ENCODE results near the gene CBX6. TPM values are rescaled to one million over a fixed set of nuclear protein-coding genes. Genes with fewer than 3 reads are reported as not detected.

Gene CBX6
- total RNA-seq, 1 experiment from 2014 or later: 55.9 TPM

DNA sequence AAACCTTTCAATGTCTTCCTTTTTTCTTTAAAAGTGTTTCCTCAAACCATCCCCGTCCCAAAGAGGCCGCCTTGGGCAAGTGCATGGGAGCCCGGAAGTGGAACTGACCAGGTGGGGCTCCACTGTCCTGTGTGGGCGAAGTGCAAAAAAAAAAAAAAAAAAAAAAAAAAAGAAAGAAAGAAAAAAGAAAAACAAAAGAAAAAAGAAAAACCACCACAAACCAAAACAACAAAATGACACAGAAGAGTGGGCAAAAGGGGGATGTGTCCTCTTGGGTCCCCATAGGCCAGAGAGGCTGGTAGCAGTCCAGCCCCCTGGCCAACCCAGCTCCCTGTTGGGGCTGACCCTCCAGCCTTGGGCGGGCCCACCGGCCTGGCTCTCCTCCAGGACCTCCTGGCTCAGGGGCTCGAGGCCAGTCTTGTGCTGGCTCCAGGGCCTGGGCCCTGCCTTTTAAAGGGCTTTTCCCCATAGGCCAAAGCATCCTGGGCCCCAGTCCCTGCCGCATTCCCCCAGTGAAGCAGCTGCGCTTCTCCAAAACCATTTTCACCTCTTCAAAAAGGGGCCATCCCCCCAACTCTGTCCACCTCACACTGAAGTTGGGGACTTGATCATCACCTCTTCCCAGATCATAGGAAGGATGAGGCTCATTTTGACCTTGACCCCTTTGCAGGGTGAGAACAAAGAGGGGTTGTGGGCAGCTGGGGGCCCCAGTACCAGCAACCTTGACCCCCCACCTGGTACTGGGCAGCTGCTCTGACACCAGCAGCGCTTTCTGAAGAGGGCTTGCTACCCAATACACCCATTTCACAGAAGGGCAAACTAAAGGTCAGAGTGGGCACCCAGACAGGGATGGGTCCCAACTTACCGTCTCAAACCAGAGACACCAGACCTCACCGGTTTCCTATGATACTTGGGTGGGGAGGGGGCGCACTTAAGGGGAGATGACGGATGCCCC lies 9.4 kb downstream of the CBX6 start:
- TF ChIP-seq, protein P1, sequence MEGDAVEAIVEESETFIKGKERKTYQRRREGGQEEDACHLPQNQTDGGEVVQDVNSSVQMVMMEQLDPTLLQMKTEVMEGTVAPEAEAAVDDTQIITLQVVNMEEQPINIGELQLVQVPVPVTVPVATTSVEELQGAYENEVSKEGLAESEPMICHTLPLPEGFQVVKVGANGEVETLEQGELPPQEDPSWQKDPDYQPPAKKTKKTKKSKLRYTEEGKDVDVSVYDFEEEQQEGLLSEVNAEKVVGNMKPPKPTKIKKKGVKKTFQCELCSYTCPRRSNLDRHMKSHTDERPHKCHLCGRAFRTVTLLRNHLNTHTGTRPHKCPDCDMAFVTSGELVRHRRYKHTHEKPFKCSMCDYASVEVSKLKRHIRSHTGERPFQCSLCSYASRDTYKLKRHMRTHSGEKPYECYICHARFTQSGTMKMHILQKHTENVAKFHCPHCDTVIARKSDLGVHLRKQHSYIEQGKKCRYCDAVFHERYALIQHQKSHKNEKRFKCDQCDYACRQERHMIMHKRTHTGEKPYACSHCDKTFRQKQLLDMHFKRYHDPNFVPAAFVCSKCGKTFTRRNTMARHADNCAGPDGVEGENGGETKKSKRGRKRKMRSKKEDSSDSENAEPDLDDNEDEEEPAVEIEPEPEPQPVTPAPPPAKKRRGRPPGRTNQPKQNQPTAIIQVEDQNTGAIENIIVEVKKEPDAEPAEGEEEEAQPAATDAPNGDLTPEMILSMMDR (IDR thresholded peaks at IDR 0.05; ENCODE audit: insufficient read depth in 1 of 2, low read depth in 1 of 2, low read length in 1 of 2, severe bottlenecking in 1 of 2, unreplicated experiment in 1 of 2): no peak
- no peaks in the 10 kb centered on the region for H3K27me3 ChIP-seq (replicated peaks; ENCODE audit: control insufficient read depth, insufficient read depth, low read length)
- Mint-ChIP-seq H3K36me3 (ENCODE audit: insufficient read depth, unreplicated experiment) (peaks cover 60% of the 10 kb centered on the region), H3K27me3 (ENCODE audit: insufficient read depth, unreplicated experiment) (no peaks in the 10 kb centered on the region), H3K4me3 (ENCODE audit: unreplicated experiment) (no peak overlapping the region), H3K4me1 (ENCODE audit: low read depth, unreplicated experiment) (peaks cover 7% of the 10 kb centered on the region), H3K9me3 (ENCODE audit: unreplicated experiment) (no peaks in the 10 kb centered on the region), H3K27ac (ENCODE audit: unreplicated experiment) (no peak overlapping the region)
- intact Hi-C loops (cut with micrococcal nuclease; ENCODE audit: unreplicated experiment): no loop called here
- DNase-seq: no peak
- CTCF ChIA-PET: no interaction called here
- BruUV-seq (replicated peaks): no TSS peak
- H3K4me1 ChIP-seq: peaks cover 8% of the 10 kb centered on the region; the same call in 1 of the 2 replicates
- no peak overlapping the region for H3K4me3 ChIP-seq (ENCODE audit: low read depth, low read length)
- no peaks in the 10 kb centered on the region for H3K9me3 ChIP-seq
- no peaks in the 10 kb centered on the region for H3K36me3 ChIP-seq (ENCODE audit: control insufficient read depth, insufficient read depth, low read length)
- POLR2A ChIA-PET: interaction anchor here (0.6 kb wide), 1 partner anchor 163 kb away, joined by 4 read pairs; no protein-coding TSS in a partner anchor

DNA sequence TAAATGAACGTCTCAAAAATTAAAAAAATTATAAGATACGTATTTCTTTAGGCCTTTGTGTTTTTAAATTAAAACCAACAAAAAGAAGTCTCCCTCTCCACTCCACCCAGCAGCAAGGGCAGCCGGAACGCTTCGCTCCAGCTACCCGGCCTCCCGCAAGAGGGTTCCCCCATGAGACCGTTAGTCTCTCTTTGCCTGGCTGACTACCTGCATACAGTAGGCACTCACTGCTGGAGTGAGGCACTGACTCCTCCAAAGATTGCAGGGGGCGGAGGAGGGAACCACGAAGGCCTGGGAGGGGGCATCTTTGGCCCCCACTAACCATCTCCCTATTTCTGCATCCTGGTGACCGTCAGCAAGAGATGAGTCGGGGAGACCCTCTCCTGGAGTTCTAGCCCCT lies 10.1 kb downstream of the CBX6 start:
- H3K4me1 Mint-ChIP-seq (ENCODE audit: low read depth, unreplicated experiment): peaks cover 7% of the 10 kb centered on the region
- CTCF ChIA-PET: interaction anchor here (0.6 kb wide), 1 partner anchor 346 kb away, joined by 3 read pairs; no protein-coding TSS in a partner anchor
- H3K27ac Mint-ChIP-seq (ENCODE audit: unreplicated experiment): no peak overlapping the region
- DNase-seq: no peak
- Histone ChIP-seq H3K9me3 (no peaks in the 10 kb centered on the region), H3K4me1 (peaks cover 8% of the 10 kb centered on the region; the same call in 1 of the 2 replicates), H3K36me3 (ENCODE audit: control insufficient read depth, insufficient read depth, low read length) (no peaks in the 10 kb centered on the region), H3K4me3 (ENCODE audit: low read depth, low read length) (no peak overlapping the region), H3K27me3 (replicated peaks; ENCODE audit: control insufficient read depth, insufficient read depth, low read length) (no peaks in the 10 kb centered on the region)
- no peaks in the 10 kb centered on the region for H3K9me3 Mint-ChIP-seq (ENCODE audit: unreplicated experiment)
- TF ChIP-seq, protein P1 (IDR thresholded peaks at IDR 0.05; ENCODE audit: insufficient read depth in 1 of 2, low read depth in 1 of 2, low read length in 1 of 2, severe bottlenecking in 1 of 2, unreplicated experiment in 1 of 2): no peak
- no peak overlapping the region for H3K4me3 Mint-ChIP-seq (ENCODE audit: unreplicated experiment)
- peaks cover 60% of the 10 kb centered on the region for H3K36me3 Mint-ChIP-seq (ENCODE audit: insufficient read depth, unreplicated experiment)
- no TSS peak for BruUV-seq (replicated peaks)
- H3K27me3 Mint-ChIP-seq (ENCODE audit: insufficient read depth, unreplicated experiment): no peaks in the 10 kb centered on the region
- intact Hi-C loops (cut with micrococcal nuclease; ENCODE audit: unreplicated experiment): no loop called here
- POLR2A ChIA-PET: interaction anchor here (0.5 kb wide), 1 partner anchor 1420 kb away, joined by 3 read pairs; no protein-coding TSS in a partner anchor

DNA sequence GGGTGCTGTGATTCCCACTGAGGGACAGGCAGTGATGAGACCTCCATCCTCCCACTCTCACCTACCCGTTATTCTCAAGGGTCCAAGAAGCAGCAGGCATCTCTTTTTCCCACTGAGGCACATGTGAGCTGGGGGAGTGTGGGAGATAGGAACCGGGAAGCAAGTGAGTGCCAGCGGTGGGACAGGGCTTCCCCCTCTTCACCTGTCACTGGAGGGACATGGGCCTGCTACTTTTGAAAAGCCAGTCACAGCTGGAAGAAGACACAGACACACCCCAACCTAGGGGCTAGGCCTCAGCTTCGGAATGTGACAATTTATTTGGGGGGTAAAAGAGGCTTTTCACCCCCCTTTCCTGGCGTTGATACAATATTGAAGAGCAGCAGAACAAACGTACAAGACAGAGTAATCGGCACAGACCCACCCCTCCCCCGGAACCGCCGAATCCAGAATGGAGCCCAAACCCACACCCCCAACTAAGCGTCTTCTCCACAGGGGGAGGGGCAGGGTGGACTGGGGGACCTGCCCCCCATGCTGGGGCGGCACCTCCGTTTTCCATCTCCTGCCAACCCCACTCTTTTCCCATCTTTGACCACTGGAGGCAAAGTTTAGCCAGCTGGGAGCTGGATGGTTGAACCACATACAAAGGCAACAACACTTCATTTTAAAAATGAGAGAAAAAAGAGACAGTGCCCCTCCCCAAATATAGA lies 10.7 kb downstream of the CBX6 start:
- peaks cover 8% of the 10 kb centered on the region; the same call in 1 of the 2 replicates for H3K4me1 ChIP-seq
- POLR2A ChIA-PET: interaction anchor here (0.5 kb wide), 1 partner anchor 1419 kb away, joined by 3 read pairs; no protein-coding TSS in a partner anchor
- no peaks in the 10 kb centered on the region for H3K27me3 ChIP-seq (replicated peaks; ENCODE audit: control insufficient read depth, insufficient read depth, low read length)
- intact Hi-C loops (cut with micrococcal nuclease; ENCODE audit: unreplicated experiment): no loop called here
- Mint-ChIP-seq H3K27me3 (ENCODE audit: insufficient read depth, unreplicated experiment) (no peaks in the 10 kb centered on the region), H3K36me3 (ENCODE audit: insufficient read depth, unreplicated experiment) (peaks cover 57% of the 10 kb centered on the region), H3K9me3 (ENCODE audit: unreplicated experiment) (no peaks in the 10 kb centered on the region), H3K4me3 (ENCODE audit: unreplicated experiment) (no peak overlapping the region), H3K4me1 (ENCODE audit: low read depth, unreplicated experiment) (peaks cover 7% of the 10 kb centered on the region), H3K27ac (ENCODE audit: unreplicated experiment) (no peak overlapping the region)
- no TSS peak for BruUV-seq (replicated peaks)
- no peak for DNase-seq
- TF ChIP-seq, protein P1 (IDR thresholded peaks at IDR 0.05; ENCODE audit: insufficient read depth in 1 of 2, low read depth in 1 of 2, low read length in 1 of 2, severe bottlenecking in 1 of 2, unreplicated experiment in 1 of 2): no peak
- H3K9me3 ChIP-seq: no peaks in the 10 kb centered on the region
- H3K4me3 ChIP-seq (ENCODE audit: low read depth, low read length): no peak overlapping the region
- CTCF ChIA-PET: interaction anchor here (0.6 to 1.8 kb wide), 2 partner anchors 9 to 347 kb away, joined by 3 to 6 read pairs; no protein-coding TSS in a partner anchor
- no peaks in the 10 kb centered on the region for H3K36me3 ChIP-seq (ENCODE audit: control insufficient read depth, insufficient read depth, low read length)
